ENCODE measurements around the gene ST3GAL5.

GRCh38 chr2:85799215-85799956, 89.4 kb downstream of the ST3GAL5 start:
- no peak for TF ChIP-seq CTCF (IDR thresholded peaks at IDR 0.05; ENCODE audit: low read length)
- no peak for TF ChIP-seq EZH2 (optimal IDR thresholded peaks at IDR 0.05; ENCODE audit: low read depth, low read length)
- no peak for TF ChIP-seq EZH2phosphoT487 (IDR thresholded peaks at IDR 0.05; ENCODE audit: low read length)
